ENCODE results near the gene AK5.
A peak's percentile ranks its signal among the peaks of the same experiment; 100 is the strongest.

The AK5 gene

GRCh38 chr1:77438236-77438913, 156.6 kb downstream of the AK5 start:
- DNase-seq (ENCODE audit: low read depth), result peak; percentile 64

- DNase-seq (ENCODE audit: low read depth), result no peak
Observed at GRCh38 chr1:77446841-77447555, 165.2 kb downstream of the AK5 start.

- DNase-seq (ENCODE audit: low read depth), result no peak
Observed at GRCh38 chr1:77447669-77448068, 165.8 kb downstream of the AK5 start.

GRCh38 chr1:77459881-77460280, 178.1 kb downstream of the AK5 start:
- DNase-seq (ENCODE audit: low read depth), result no peak

- DNase-seq (ENCODE audit: low read depth), result no peak
Observed at GRCh38 chr1:77461691-77462090, 179.9 kb downstream of the AK5 start.

GRCh38 chr1:77463216-77463615, 181.4 kb downstream of the AK5 start:
- DNase-seq (ENCODE audit: low read depth), result no peak

- no peak for DNase-seq (ENCODE audit: low read depth)
Observed at GRCh38 chr1:77465139-77465538, 183.3 kb downstream of the AK5 start.

- no peak for DNase-seq (ENCODE audit: low read depth)
Observed at GRCh38 chr1:77465922-77466321, 184.1 kb downstream of the AK5 start.

GRCh38 chr1:77467021-77467595, 185.3 kb downstream of the AK5 start:
- DNase-seq (ENCODE audit: low read depth), result no peak

- DNase-seq (ENCODE audit: low read depth), result no peak
Observed at GRCh38 chr1:77467741-77468140, 185.9 kb downstream of the AK5 start.

GRCh38 chr1:77468257-77468948, 186.6 kb downstream of the AK5 start:
- no peak for DNase-seq (ENCODE audit: low read depth)

- no peak for DNase-seq (ENCODE audit: low read depth)
Observed at GRCh38 chr1:77468949-77469710, 187.3 kb downstream of the AK5 start.

GRCh38 chr1:77471691-77472090, 189.9 kb downstream of the AK5 start:
- no peak for DNase-seq (ENCODE audit: low read depth)

GRCh38 chr1:77473690-77474089, 191.9 kb downstream of the AK5 start:
- DNase-seq (ENCODE audit: low read depth), result peak; percentile 85

GRCh38 chr1:77475641-77476040, 193.8 kb downstream of the AK5 start:
- DNase-seq (ENCODE audit: low read depth), result no peak

- DNase-seq (ENCODE audit: low read depth), result peak; percentile 43
Observed at GRCh38 chr1:77476475-77476874, 194.7 kb downstream of the AK5 start.

GRCh38 chr1:77484334-77484733, 202.5 kb downstream of the AK5 start:
- no peak for DNase-seq (ENCODE audit: low read depth)

GRCh38 chr1:77484926-77485325, 203.1 kb downstream of the AK5 start:
- DNase-seq (ENCODE audit: low read depth), result no peak

GRCh38 chr1:77487631-77488030, 205.8 kb downstream of the AK5 start:
- DNase-seq (ENCODE audit: low read depth), result no peak

- DNase-seq (ENCODE audit: low read depth), result no peak
Observed at GRCh38 chr1:77489910-77490309, 208.1 kb downstream of the AK5 start.

GRCh38 chr1:77494026-77494425, 212.2 kb downstream of the AK5 start:
- DNase-seq (ENCODE audit: low read depth), result no peak

- no peak for DNase-seq (ENCODE audit: low read depth)
Observed at GRCh38 chr1:77498918-77499317, 217.1 kb downstream of the AK5 start.
